Activated CD4-positive, alpha-beta T cell treated with anti-CD3 and anti-CD28 coated beads for 36 hours (primary cell): ENCODE measurements around the gene RIT2. TPM values are rescaled to one million over a fixed set of nuclear protein-coding genes. Genes with fewer than 3 reads are reported as not detected.

Experiments used
- ATAC-seq: fragments of 200-7000 bp; cut with Tn5 transposase; one replicate; pipeline ENCODE4 v1.10.0; 2021; ENCODE audit warnings: mild to moderate bottlenecking, moderate library complexity
- CTCF ChIA-PET: fragments of 350-600 bp; sonication (Branson Sonifier 250); formaldehyde crosslinking; loops from one replicate; lab custom pipeline; 2021; ENCODE audit warnings: antibody characterized with exemption; lab: Charles Lee
- POLR2A ChIA-PET: fragments of 350-600 bp; sonication (Branson Sonifier 250); formaldehyde crosslinking; loops from one replicate; lab custom pipeline; 2021; ENCODE audit warnings: antibody characterized with exemption, inconsistent platforms; lab: Charles Lee
- DNase-seq: peaks from one replicate; pipeline ENCODE4 v3.0.0-alpha.2; 2020
- H3K27ac Mint-ChIP-seq: one replicate; pipeline ENCODE4 v1.8.0; 2021; ENCODE audit warnings: mixed read lengths
- H3K27me3 Mint-ChIP-seq: one replicate; pipeline ENCODE4 v1.8.0; 2021; ENCODE audit warnings: mixed read lengths
- H3K36me3 Mint-ChIP-seq: one replicate; pipeline ENCODE4 v1.8.0; 2021; ENCODE audit warnings: low read depth, mixed read lengths
- H3K4me1 Mint-ChIP-seq: one replicate; pipeline ENCODE4 v1.8.0; 2021; ENCODE audit warnings: mixed read lengths
- H3K4me3 Mint-ChIP-seq: one replicate; pipeline ENCODE4 v1.8.0; 2021; ENCODE audit warnings: mild to moderate bottlenecking, moderate library complexity, mixed read lengths
- H3K9me3 Mint-ChIP-seq: one replicate; pipeline ENCODE4 v1.8.0; 2021; ENCODE audit warnings: low read depth, mixed read lengths
- intact Hi-C, 2 experiments: fragments of 100-400 bp; cut with DNase I in 1 of 2; cut with micrococcal nuclease in 1 of 2; formaldehyde crosslinking; loops; one replicate each; pipeline versions ENCODE4 v1.14.2 to v1.15.1; 2022 to 2024; cut with DNase I, micrococcal nuclease
- total RNA-seq, 2 experiments: library from RNA; stranded (reverse); gene quantifications; one replicate each; pipeline ENCODE4 v1.2.3, GENCODE V29; 2021

Gene RIT2
- total RNA-seq, 2 experiments from 2014 or later: not detected

- POLR2A ChIA-PET: no interaction called here
- intact Hi-C loops: no loop called here
- Mint-ChIP-seq H3K9me3 (peaks cover 3% of the 10 kb centered on the region), H3K27ac (no peak overlapping the region), H3K36me3 (no peaks in the 10 kb centered on the region), H3K4me3 (no peak overlapping the region), H3K4me1 (no peaks in the 10 kb centered on the region), H3K27me3 (no peaks in the 10 kb centered on the region)
- CTCF ChIA-PET: no interaction called here
- no peak for ATAC-seq
- DNase-seq: no peak
Measured at GRCh38 chr18:42921226-42921737, 194.2 kb downstream of the RIT2 start.

- Mint-ChIP-seq H3K36me3 (no peaks in the 10 kb centered on the region), H3K9me3 (peaks cover 3% of the 10 kb centered on the region), H3K4me1 (no peaks in the 10 kb centered on the region), H3K27me3 (no peaks in the 10 kb centered on the region), H3K27ac (no peak overlapping the region), H3K4me3 (no peak overlapping the region)
- ATAC-seq: no peak
- intact Hi-C loops: no loop called here
- no peak for DNase-seq
- ChIA-PET POLR2A (no interaction called here), CTCF (no interaction called here)
Measured at GRCh38 chr18:42920621-42921020, 194.9 kb downstream of the RIT2 start.

GRCh38 chr18:42915299-42915698, 200.2 kb downstream of the RIT2 start:
- Mint-ChIP-seq H3K36me3 (no peaks in the 10 kb centered on the region), H3K4me3 (no peak overlapping the region), H3K27ac (no peak overlapping the region), H3K9me3 (peaks cover 6% of the 10 kb centered on the region), H3K4me1 (no peaks in the 10 kb centered on the region), H3K27me3 (no peaks in the 10 kb centered on the region)
- intact Hi-C loops: no loop called here
- POLR2A ChIA-PET: no interaction called here
- no peak for ATAC-seq
- CTCF ChIA-PET: no interaction called here
- DNase-seq: no peak

- Mint-ChIP-seq H3K36me3 (no peaks in the 10 kb centered on the region), H3K9me3 (peaks cover 6% of the 10 kb centered on the region), H3K4me1 (no peaks in the 10 kb centered on the region), H3K27me3 (no peaks in the 10 kb centered on the region), H3K4me3 (no peak overlapping the region), H3K27ac (no peak overlapping the region)
- CTCF ChIA-PET: no interaction called here
- POLR2A ChIA-PET: no interaction called here
- DNase-seq (no peak), ATAC-seq (no peak)
- intact Hi-C loops: loop anchor here in 1 of 2 experiments (1.0 kb wide), 1 partner anchor 15 kb away; no protein-coding TSS in a partner anchor
Measured at GRCh38 chr18:42914476-42914875, 201.0 kb downstream of the RIT2 start.

- H3K4me1 Mint-ChIP-seq: no peaks in the 10 kb centered on the region
- POLR2A ChIA-PET: no interaction called here
- no peak for ATAC-seq
- CTCF ChIA-PET: no interaction called here
- no peak overlapping the region for H3K4me3 Mint-ChIP-seq
- H3K9me3 Mint-ChIP-seq: peaks cover 6% of the 10 kb centered on the region
- no peaks in the 10 kb centered on the region for H3K36me3 Mint-ChIP-seq
- intact Hi-C loops: no loop called here
- no peak overlapping the region for H3K27ac Mint-ChIP-seq
- no peaks in the 10 kb centered on the region for H3K27me3 Mint-ChIP-seq
- DNase-seq: no peak
Measured at GRCh38 chr18:42909095-42909494, 206.4 kb downstream of the RIT2 start.

- H3K27me3 Mint-ChIP-seq: no peaks in the 10 kb centered on the region
- no peak overlapping the region for H3K4me3 Mint-ChIP-seq
- ChIA-PET CTCF (no interaction called here), POLR2A (no interaction called here)
- ATAC-seq: no peak
- intact Hi-C loops: no loop called here
- H3K9me3 Mint-ChIP-seq: peaks cover 6% of the 10 kb centered on the region
- no peaks in the 10 kb centered on the region for H3K4me1 Mint-ChIP-seq
- DNase-seq: no peak
- H3K27ac Mint-ChIP-seq: no peak overlapping the region
- no peaks in the 10 kb centered on the region for H3K36me3 Mint-ChIP-seq
Measured at GRCh38 chr18:42906761-42907160, 208.7 kb downstream of the RIT2 start.

- H3K4me3 Mint-ChIP-seq: no peak overlapping the region
- no peaks in the 10 kb centered on the region for H3K27me3 Mint-ChIP-seq
- H3K4me1 Mint-ChIP-seq: no peaks in the 10 kb centered on the region
- CTCF ChIA-PET: no interaction called here
- POLR2A ChIA-PET: no interaction called here
- DNase-seq: no peak
- H3K36me3 Mint-ChIP-seq: no peaks in the 10 kb centered on the region
- no peaks in the 10 kb centered on the region for H3K9me3 Mint-ChIP-seq
- ATAC-seq: no peak
- intact Hi-C loops: no loop called here
- H3K27ac Mint-ChIP-seq: no peak overlapping the region
Measured at GRCh38 chr18:42901161-42901560, 214.3 kb downstream of the RIT2 start.

GRCh38 chr18:42893977-42894376, 221.5 kb downstream of the RIT2 start:
- Mint-ChIP-seq H3K27me3 (no peaks in the 10 kb centered on the region), H3K9me3 (peaks cover 4% of the 10 kb centered on the region), H3K4me1 (no peaks in the 10 kb centered on the region), H3K4me3 (no peak overlapping the region), H3K36me3 (no peaks in the 10 kb centered on the region), H3K27ac (no peak overlapping the region)
- intact Hi-C loops: no loop called here
- no peak for ATAC-seq
- CTCF ChIA-PET: no interaction called here
- POLR2A ChIA-PET: no interaction called here
- no peak for DNase-seq

GRCh38 chr18:42892181-42892580, 223.3 kb downstream of the RIT2 start:
- no peak for ATAC-seq
- intact Hi-C loops: no loop called here
- POLR2A ChIA-PET: no interaction called here

GRCh38 chr18:42891705-42892104, 223.8 kb downstream of the RIT2 start:
- POLR2A ChIA-PET: no interaction called here
- no peak overlapping the region for H3K27ac Mint-ChIP-seq
- intact Hi-C loops: no loop called here
- ATAC-seq (no peak), DNase-seq (no peak)
- H3K36me3 Mint-ChIP-seq: no peaks in the 10 kb centered on the region
- H3K4me3 Mint-ChIP-seq: no peak overlapping the region
- no peaks in the 10 kb centered on the region for H3K4me1 Mint-ChIP-seq
- no peaks in the 10 kb centered on the region for H3K27me3 Mint-ChIP-seq
- CTCF ChIA-PET: no interaction called here
- peaks cover 8% of the 10 kb centered on the region for H3K9me3 Mint-ChIP-seq

More at GRCh38 chr18:42892181-42892580, 223.3 kb downstream of the RIT2 start:
- Mint-ChIP-seq H3K4me1 (no peaks in the 10 kb centered on the region), H3K27ac (no peak overlapping the region), H3K27me3 (no peaks in the 10 kb centered on the region), H3K9me3 (peaks cover 8% of the 10 kb centered on the region), H3K4me3 (no peak overlapping the region), H3K36me3 (no peaks in the 10 kb centered on the region)
- CTCF ChIA-PET: no interaction called here
- no peak for DNase-seq

- intact Hi-C loops: no loop called here
- H3K27ac Mint-ChIP-seq: no peak overlapping the region
- ChIA-PET POLR2A (no interaction called here), CTCF (no interaction called here)
- peaks cover 13% of the 10 kb centered on the region for H3K9me3 Mint-ChIP-seq
- ATAC-seq (no peak), DNase-seq (no peak)
- no peaks in the 10 kb centered on the region for H3K27me3 Mint-ChIP-seq
- no peak overlapping the region for H3K4me3 Mint-ChIP-seq
- no peaks in the 10 kb centered on the region for H3K36me3 Mint-ChIP-seq
- no peaks in the 10 kb centered on the region for H3K4me1 Mint-ChIP-seq
Measured at GRCh38 chr18:42883169-42883568, 232.3 kb downstream of the RIT2 start.

GRCh38 chr18:42882122-42882521, 233.4 kb downstream of the RIT2 start:
- DNase-seq: no peak
- no peaks in the 10 kb centered on the region for H3K36me3 Mint-ChIP-seq
- no peak overlapping the region for H3K27ac Mint-ChIP-seq
- H3K27me3 Mint-ChIP-seq: no peaks in the 10 kb centered on the region
- no peak overlapping the region for H3K4me3 Mint-ChIP-seq
- ChIA-PET POLR2A (no interaction called here), CTCF (no interaction called here)
- no peak for ATAC-seq
- H3K9me3 Mint-ChIP-seq: peaks cover 11% of the 10 kb centered on the region
- intact Hi-C loops: no loop called here
- no peaks in the 10 kb centered on the region for H3K4me1 Mint-ChIP-seq

- intact Hi-C loops: no loop called here
- Mint-ChIP-seq H3K4me1 (no peaks in the 10 kb centered on the region), H3K9me3 (peaks cover 2% of the 10 kb centered on the region), H3K4me3 (no peak overlapping the region), H3K27ac (no peak overlapping the region), H3K27me3 (no peaks in the 10 kb centered on the region), H3K36me3 (no peaks in the 10 kb centered on the region)
- no peak for ATAC-seq
- POLR2A ChIA-PET: no interaction called here
- DNase-seq: no peak
- CTCF ChIA-PET: no interaction called here
Measured at GRCh38 chr18:42872838-42873237, 242.6 kb downstream of the RIT2 start.
